ENCODE results near the gene HMSD. TPM values are rescaled to one million over a fixed set of nuclear protein-coding genes. Genes with fewer than 3 reads are reported as not detected.

The HMSD gene
- total and polyA plus RNA-seq, 2 of the 13 experiments (the other 11 are each of a cell fraction or from before 2014, with no cell fraction given), result not detected

DNA sequence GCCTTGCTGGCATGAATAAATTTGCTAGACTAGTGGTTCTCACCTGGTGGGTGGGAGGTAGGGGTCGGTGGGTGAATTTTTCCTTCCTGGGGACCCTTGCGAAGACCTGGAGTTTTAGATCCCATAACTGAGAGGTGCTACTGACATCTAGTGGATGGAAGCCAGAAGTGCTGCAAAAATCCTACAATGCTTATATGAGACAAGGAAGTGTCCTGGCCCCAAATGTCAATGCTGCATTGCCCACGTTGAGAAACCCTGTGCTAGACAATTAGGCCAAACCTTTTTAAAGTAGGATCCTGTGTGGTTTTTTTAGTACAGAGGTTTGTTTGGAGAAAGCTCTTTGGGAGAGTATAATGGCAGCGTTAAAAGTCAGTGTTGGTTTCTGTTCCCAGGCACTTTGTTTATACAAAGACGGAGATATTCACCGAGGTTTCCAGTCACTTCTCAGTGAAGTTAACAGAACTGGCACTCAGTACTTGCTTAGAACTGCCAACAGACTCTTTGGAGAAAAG, 30.4 kb downstream of the HMSD start:
- Histone ChIP-seq H2AFZ (ENCODE audit: low read length) (no peak overlapping the region), H4K20me1 (ENCODE audit: insufficient read depth, low read length) (no peaks in the 10 kb centered on the region), H3K9me3 (ENCODE audit: low read length) (no peaks in the 10 kb centered on the region), H3K4me1 (ENCODE audit: insufficient read depth, low read length) (no peaks in the 10 kb centered on the region), H3K79me2 (ENCODE audit: insufficient read depth, low read length) (no peaks in the 10 kb centered on the region), H3K36me3 (replicated peaks in 1 of 2; ENCODE audit: control insufficient read depth in 1 of 2, insufficient read depth in 2 of 2, low read length in 2 of 2) (no peaks in the 10 kb centered on the region), H3K4me2 (ENCODE audit: low read depth, low read length) (peak overlapping the region; percentile 29; the same call in 1 of the 2 replicates), H3K27ac (ENCODE audit: extremely low read length, insufficient read depth, low read length) (no peak overlapping the region), H3K4me3 (replicated peaks in 1 of 3; ENCODE audit: insufficient read depth in 1 of 3, low read depth in 2 of 3, low read length in 3 of 3) (no peak overlapping the region), H3K27me3 (ENCODE audit: control insufficient read depth in 1 of 2, insufficient read depth in 2 of 2, low read length in 2 of 2) (no peaks in the 10 kb centered on the region), H3K9ac (ENCODE audit: insufficient read depth, low read depth, low read length) (no peak overlapping the region)
- ChIA-PET CTCF (ENCODE audit: low intra/inter-chr PET ratio, low total read pairs) (interaction anchor here (1.3 to 1.7 kb wide), 3 partner anchors 16 to 88 kb away, joined by 5 to 15 read pairs (median 5); no protein-coding TSS in a partner anchor), POLR2A (no interaction called here)
- peak; percentile 94 for ATAC-seq
- in situ Hi-C loops (cut with HindIII; ENCODE audit: extremely low pct_ligation_motif_present, low pct_unique_long_range_greater_than_20kb) (loop anchor here (10.0 kb wide), 1 partner anchor 85 kb away; no protein-coding TSS in a partner anchor), intact Hi-C loops (cut with micrococcal nuclease; ENCODE audit: unreplicated experiment) (loop anchor here (1.0 kb wide), 3 partner anchors 16 to 88 kb away; partner anchors contain the start of gene HMSD)
- peak; percentile 66 for DNase-seq (ENCODE audit: low spot score)
- 36% methylated on average over 6 of the region's 6 CpGs for WGBS (ENCODE audit: low lambda C conversion rate)
- BruUV-seq (replicated peaks), result no TSS peak
- FAIRE-seq, result peak; percentile 89
- TF ChIP-seq, protein P1, sequence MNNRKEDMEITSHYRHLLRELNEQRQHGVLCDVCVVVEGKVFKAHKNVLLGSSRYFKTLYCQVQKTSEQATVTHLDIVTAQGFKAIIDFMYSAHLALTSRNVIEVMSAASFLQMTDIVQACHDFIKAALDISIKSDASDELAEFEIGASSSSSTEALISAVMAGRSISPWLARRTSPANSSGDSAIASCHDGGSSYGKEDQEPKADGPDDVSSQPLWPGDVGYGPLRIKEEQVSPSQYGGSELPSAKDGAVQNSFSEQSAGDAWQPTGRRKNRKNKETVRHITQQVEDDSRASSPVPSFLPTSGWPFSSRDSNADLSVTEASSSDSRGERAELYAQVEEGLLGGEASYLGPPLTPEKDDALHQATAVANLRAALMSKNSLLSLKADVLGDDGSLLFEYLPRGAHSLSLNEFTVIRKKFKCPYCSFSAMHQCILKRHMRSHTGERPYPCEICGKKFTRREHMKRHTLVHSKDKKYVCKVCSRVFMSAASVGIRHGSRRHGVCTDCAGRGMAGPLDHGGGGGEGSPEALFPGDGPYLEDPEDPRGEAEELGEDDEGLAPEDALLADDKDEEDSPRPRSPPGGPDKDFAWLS (CRISPR knock-in tag; IDR thresholded peaks at IDR 0.05; ENCODE audit: borderline replicate concordance), result no peak
- TF ChIP-seq CBX2 (IDR thresholded peaks at IDR 0.05; ENCODE audit: low read depth, low read length) (no peak), CBX2 (CRISPR knock-in tag; IDR thresholded peaks at IDR 0.05; ENCODE audit: low read depth) (no peak), SMC3 (IDR thresholded peaks at IDR 0.05; ENCODE audit: low read length) (peak; percentile 61), SAFB2 (CRISPR knock-in tag; IDR thresholded peaks at IDR 0.05; ENCODE audit: borderline replicate concordance, low read depth) (no peak), KDM6A (CRISPR knock-in tag; IDR thresholded peaks at IDR 0.05; ENCODE audit: low read depth) (no peak), TEAD3 (CRISPR knock-in tag; optimal IDR thresholded peaks at IDR 0.05; ENCODE audit: borderline replicate concordance) (peak; percentile 95), STAG1 (CRISPR knock-in tag; IDR thresholded peaks at IDR 0.05) (peak; percentile 56), ELF3 (CRISPR knock-in tag; IDR thresholded peaks at IDR 0.05) (peak; percentile 45; the same call in 1 of the 2 replicates), GZF1 (CRISPR knock-in tag; IDR thresholded peaks at IDR 0.05) (no peak), SOX5 (CRISPR knock-in tag; IDR thresholded peaks at IDR 0.05; ENCODE audit: borderline replicate concordance) (no peak)
- TF ChIP-seq, protein P2, sequence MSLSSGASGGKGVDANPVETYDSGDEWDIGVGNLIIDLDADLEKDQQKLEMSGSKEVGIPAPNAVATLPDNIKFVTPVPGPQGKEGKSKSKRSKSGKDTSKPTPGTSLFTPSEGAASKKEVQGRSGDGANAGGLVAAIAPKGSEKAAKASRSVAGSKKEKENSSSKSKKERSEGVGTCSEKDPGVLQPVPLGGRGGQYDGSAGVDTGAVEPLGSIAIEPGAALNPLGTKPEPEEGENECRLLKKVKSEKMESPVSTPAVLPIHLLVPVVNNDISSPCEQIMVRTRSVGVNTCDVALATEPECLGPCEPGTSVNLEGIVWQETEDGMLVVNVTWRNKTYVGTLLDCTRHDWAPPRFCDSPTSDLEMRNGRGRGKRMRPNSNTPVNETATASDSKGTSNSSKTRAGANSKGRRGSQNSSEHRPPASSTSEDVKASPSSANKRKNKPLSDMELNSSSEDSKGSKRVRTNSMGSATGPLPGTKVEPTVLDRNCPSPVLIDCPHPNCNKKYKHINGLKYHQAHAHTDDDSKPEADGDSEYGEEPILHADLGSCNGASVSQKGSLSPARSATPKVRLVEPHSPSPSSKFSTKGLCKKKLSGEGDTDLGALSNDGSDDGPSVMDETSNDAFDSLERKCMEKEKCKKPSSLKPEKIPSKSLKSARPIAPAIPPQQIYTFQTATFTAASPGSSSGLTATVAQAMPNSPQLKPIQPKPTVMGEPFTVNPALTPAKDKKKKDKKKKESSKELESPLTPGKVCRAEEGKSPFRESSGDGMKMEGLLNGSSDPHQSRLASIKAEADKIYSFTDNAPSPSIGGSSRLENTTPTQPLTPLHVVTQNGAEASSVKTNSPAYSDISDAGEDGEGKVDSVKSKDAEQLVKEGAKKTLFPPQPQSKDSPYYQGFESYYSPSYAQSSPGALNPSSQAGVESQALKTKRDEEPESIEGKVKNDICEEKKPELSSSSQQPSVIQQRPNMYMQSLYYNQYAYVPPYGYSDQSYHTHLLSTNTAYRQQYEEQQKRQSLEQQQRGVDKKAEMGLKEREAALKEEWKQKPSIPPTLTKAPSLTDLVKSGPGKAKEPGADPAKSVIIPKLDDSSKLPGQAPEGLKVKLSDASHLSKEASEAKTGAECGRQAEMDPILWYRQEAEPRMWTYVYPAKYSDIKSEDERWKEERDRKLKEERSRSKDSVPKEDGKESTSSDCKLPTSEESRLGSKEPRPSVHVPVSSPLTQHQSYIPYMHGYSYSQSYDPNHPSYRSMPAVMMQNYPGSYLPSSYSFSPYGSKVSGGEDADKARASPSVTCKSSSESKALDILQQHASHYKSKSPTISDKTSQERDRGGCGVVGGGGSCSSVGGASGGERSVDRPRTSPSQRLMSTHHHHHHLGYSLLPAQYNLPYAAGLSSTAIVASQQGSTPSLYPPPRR (CRISPR knock-in tag; IDR thresholded peaks at IDR 0.05; ENCODE audit: borderline replicate concordance), result no peak
- TF ChIP-seq, protein P3, sequence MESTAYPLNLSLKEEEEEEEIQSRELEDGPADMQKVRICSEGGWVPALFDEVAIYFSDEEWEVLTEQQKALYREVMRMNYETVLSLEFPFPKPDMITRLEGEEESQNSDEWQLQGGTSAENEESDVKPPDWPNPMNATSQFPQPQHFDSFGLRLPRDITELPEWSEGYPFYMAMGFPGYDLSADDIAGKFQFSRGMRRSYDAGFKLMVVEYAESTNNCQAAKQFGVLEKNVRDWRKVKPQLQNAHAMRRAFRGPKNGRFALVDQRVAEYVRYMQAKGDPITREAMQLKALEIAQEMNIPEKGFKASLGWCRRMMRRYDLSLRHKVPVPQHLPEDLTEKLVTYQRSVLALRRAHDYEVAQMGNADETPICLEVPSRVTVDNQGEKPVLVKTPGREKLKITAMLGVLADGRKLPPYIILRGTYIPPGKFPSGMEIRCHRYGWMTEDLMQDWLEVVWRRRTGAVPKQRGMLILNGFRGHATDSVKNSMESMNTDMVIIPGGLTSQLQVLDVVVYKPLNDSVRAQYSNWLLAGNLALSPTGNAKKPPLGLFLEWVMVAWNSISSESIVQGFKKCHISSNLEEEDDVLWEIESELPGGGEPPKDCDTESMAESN (CRISPR knock-in tag; conservative IDR thresholded peaks at IDR 0.05), result no peak
- TF ChIP-seq, protein P4, sequence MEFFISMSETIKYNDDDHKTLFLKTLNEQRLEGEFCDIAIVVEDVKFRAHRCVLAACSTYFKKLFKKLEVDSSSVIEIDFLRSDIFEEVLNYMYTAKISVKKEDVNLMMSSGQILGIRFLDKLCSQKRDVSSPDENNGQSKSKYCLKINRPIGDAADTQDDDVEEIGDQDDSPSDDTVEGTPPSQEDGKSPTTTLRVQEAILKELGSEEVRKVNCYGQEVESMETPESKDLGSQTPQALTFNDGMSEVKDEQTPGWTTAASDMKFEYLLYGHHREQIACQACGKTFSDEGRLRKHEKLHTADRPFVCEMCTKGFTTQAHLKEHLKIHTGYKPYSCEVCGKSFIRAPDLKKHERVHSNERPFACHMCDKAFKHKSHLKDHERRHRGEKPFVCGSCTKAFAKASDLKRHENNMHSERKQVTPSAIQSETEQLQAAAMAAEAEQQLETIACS (CRISPR knock-in tag; IDR thresholded peaks at IDR 0.05), result no peak
